HepG2 (cell line): ENCODE measurements around the gene MINDY1. TPM values are rescaled to one million over a fixed set of nuclear protein-coding genes. Genes with fewer than 3 reads are reported as not detected.

Source experiments
- EP300 ChIP-seq, 3 experiments: sonication (generic) in 1 of 3; formaldehyde crosslinking in 1 of 3; IDR thresholded peaks; 2 replicates each; pipeline versions ENCODE4 v1.5.1 to v1.6.1; 2011 to 2020; ENCODE audit warnings: low read depth in 2 of 3, low read length in 2 of 3, borderline replicate concordance in 1 of 3, improper control_type of control experiment in 1 of 3, mild to moderate bottlenecking in 1 of 3, missing genetic modification reagents in 1 of 3, moderate library complexity in 1 of 3
- PAX8 ChIP-seq: sonication (generic); formaldehyde crosslinking; IDR thresholded peaks from 2 replicates; pipeline ENCODE4 v1.8.0; 2022; ENCODE audit warnings: mild to moderate bottlenecking, missing genetic modification reagents, borderline replicate concordance
- TARDBP ChIP-seq: sonication (generic); formaldehyde crosslinking; IDR thresholded peaks from 2 replicates; pipeline ENCODE4 v1.8.0; 2022; ENCODE audit warnings: mild to moderate bottlenecking, missing genetic modification reagents
- ZEB1 ChIP-seq: IDR thresholded peaks from 2 replicates; pipeline ENCODE4 v1.6.1; 2012; ENCODE audit warnings: mild to moderate bottlenecking, low read depth, inconsistent platforms; ENCODE audit not compliant: insufficient replicate concordance
- ZNF282 ChIP-seq: fragments of 450-650 bp; IDR thresholded peaks from 2 replicates; pipeline ENCODE4 v1.6.1; 2018; ENCODE audit not compliant: partially characterized antibody
- ZNF788 ChIP-seq: sonication (generic); formaldehyde crosslinking; IDR thresholded peaks from 2 replicates; pipeline ENCODE4 v1.5.0; 2020; ENCODE audit warnings: mild to moderate bottlenecking, missing genetic modification reagents, borderline replicate concordance
- polyA plus RNA-seq, 8 experiments: library from polyadenylated mRNA; depleted of rRNA in 3 of 8; stranded (reverse) in 7 of 8; unstranded in 1 of 8; fragments of >200 nt; fragmentation: Illumina TruSeq in 4 of 8; extraction: Trizol in 4 of 8; gene quantifications; 2 replicates each; pipeline versions ENCODE4 v1.2.1 to v1.2.3, GENCODE V29; 2011 to 2016; ENCODE audit warnings: low read depth in 4 of 8, missing spikeins in 1 of 8, mixed read lengths in 1 of 8; ENCODE audit not compliant: insufficient read depth in 1 of 8
- total RNA-seq, 5 experiments: library from RNA; depleted of rRNA; stranded (reverse); fragments of >200 nt; fragmentation: Illumina TruSeq; extraction: Trizol; gene quantifications; 2 replicates each; pipeline ENCODE4 v1.2.3, GENCODE V29; 2016; ENCODE audit warnings: low read depth in 1 of 5
- TF ChIP-seq, protein P1 (sequence below): sonication (generic); formaldehyde crosslinking; IDR thresholded peaks from 2 replicates; pipeline ENCODE4 v1.4.0; 2020; ENCODE audit warnings: missing genetic modification reagents
- TF ChIP-seq, protein P2 (sequence below): IDR thresholded peaks from 2 replicates; pipeline ENCODE4 v1.6.1; 2016; ENCODE audit warnings: low read depth, borderline replicate concordance
- TF ChIP-seq, protein P3 (sequence below): sonication (generic); formaldehyde crosslinking; IDR thresholded peaks from 2 replicates; pipeline ENCODE4 v1.4.0; 2020; ENCODE audit warnings: missing genetic modification reagents, low read depth, mild to moderate bottlenecking, borderline replicate concordance

The MINDY1 gene
- total and polyA plus RNA-seq, 2 of the 13 experiments (the other 11 are each of a cell fraction or from before 2014, with no cell fraction given), result 11.1 to 15.0 TPM

DNA sequence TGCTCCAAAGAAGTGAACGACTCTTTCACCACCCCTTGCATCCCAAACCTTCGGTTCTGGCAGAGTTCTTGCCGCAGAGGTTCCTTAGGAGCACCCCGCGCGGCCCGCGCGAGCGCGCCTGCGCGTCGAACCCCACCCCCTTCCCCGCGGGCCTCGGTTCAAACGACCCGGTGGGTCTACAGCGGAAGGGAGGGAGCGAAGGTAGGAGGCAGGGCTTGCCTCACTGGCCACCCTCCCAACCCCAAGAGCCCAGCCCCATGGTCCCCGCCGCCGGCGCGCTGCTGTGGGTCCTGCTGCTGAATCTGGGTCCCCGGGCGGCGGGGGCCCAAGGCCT is 40.9 kb upstream of the MINDY1 start, which contains the start of gene C1orf56 (continued):
- TF ChIP-seq ZNF788 (CRISPR knock-in tag) (no peak), ZNF282 (no peak), EP300 (IDR thresholded peaks at IDR 0.05; ENCODE audit: low read depth in 2 of 2, low read length in 2 of 2) (no peak), EP300 (CRISPR knock-in tag; IDR thresholded peaks at IDR 0.05; ENCODE audit: borderline replicate concordance) (no peak), ZEB1 (no peak), PAX8 (CRISPR knock-in tag) (no peak), TARDBP (CRISPR knock-in tag) (no peak)
- TF ChIP-seq, protein P1, sequence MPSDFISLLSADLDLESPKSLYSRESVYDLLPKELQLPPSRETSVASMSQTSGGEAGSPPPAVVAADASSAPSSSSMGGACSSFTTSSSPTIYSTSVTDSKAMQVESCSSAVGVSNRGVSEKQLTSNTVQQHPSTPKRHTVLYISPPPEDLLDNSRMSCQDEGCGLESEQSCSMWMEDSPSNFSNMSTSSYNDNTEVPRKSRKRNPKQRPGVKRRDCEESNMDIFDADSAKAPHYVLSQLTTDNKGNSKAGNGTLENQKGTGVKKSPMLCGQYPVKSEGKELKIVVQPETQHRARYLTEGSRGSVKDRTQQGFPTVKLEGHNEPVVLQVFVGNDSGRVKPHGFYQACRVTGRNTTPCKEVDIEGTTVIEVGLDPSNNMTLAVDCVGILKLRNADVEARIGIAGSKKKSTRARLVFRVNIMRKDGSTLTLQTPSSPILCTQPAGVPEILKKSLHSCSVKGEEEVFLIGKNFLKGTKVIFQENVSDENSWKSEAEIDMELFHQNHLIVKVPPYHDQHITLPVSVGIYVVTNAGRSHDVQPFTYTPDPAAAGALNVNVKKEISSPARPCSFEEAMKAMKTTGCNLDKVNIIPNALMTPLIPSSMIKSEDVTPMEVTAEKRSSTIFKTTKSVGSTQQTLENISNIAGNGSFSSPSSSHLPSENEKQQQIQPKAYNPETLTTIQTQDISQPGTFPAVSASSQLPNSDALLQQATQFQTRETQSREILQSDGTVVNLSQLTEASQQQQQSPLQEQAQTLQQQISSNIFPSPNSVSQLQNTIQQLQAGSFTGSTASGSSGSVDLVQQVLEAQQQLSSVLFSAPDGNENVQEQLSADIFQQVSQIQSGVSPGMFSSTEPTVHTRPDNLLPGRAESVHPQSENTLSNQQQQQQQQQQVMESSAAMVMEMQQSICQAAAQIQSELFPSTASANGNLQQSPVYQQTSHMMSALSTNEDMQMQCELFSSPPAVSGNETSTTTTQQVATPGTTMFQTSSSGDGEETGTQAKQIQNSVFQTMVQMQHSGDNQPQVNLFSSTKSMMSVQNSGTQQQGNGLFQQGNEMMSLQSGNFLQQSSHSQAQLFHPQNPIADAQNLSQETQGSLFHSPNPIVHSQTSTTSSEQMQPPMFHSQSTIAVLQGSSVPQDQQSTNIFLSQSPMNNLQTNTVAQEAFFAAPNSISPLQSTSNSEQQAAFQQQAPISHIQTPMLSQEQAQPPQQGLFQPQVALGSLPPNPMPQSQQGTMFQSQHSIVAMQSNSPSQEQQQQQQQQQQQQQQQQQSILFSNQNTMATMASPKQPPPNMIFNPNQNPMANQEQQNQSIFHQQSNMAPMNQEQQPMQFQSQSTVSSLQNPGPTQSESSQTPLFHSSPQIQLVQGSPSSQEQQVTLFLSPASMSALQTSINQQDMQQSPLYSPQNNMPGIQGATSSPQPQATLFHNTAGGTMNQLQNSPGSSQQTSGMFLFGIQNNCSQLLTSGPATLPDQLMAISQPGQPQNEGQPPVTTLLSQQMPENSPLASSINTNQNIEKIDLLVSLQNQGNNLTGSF (CRISPR knock-in tag), result no peak
- TF ChIP-seq, protein P2, sequence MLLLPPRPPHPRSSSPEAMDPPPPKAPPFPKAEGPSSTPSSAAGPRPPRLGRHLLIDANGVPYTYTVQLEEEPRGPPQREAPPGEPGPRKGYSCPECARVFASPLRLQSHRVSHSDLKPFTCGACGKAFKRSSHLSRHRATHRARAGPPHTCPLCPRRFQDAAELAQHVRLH, result no peak
- TF ChIP-seq, protein P3, sequence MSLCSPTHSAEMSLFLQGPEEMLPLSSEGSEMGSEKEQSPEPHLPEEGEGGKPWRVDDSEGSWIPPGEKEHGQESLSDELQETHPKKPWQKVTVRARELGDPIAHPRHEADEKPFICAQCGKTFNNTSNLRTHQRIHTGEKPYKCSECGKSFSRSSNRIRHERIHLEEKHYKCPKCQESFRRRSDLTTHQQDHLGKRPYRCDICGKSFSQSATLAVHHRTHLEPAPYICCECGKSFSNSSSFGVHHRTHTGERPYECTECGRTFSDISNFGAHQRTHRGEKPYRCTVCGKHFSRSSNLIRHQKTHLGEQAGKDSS (CRISPR knock-in tag), result no peak
